ENCODE measurements around the gene KCNB1.

- TF ChIP-seq CTCF (IDR thresholded peaks at IDR 0.05) (no peak), POLR2A (IDR thresholded peaks at IDR 0.05) (no peak)
These were observed 122.1 kb downstream of the KCNB1 start for GRCh38 chr20:49360242-49360968.

Measured in prostate gland (tissue), 2 donors.